Measurements from ENCODE around the gene PRRG4. TPM values are rescaled to one million over a fixed set of nuclear protein-coding genes. Genes with fewer than 3 reads are reported as not detected.
A peak's percentile ranks its signal among the peaks of the same experiment; 100 is the strongest.

PRRG4 gene
- total RNA-seq, 1 experiment from 2014 or later: 11.5 TPM

DNA sequence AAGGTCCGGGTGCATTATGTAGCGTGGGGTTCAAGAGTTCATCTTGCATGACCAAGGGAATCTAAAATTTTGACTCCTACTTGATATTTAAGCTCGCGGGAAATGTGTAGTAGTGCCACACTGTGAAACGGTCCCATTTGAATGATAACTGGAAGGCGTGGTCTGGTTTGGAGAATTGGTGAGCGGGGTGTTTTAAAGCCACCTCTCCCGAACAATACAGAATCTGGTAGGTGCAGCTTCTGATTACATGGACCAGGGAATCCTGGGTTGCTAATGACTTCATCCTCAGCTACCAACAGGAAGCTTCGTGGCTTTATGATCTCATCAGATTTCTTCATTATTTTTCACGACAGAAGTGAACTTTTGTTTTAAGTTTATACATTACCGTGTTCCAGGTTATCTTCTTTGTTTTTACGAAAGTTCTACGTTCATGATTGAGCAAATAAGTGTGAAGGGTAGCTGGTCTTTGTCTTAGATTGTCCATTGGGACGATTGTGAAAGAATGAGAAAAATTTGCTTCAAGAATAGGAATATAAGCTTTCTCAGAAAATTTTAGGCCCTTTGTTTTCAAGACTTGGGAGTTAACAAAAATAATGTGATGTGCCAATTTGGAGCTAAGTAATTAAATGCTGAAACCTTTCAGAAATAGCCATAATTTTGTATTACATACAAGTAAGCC, 64.6 kb downstream of the PRRG4 start:
- BruUV-seq (replicated peaks): TSS peak; percentile 38

DNA sequence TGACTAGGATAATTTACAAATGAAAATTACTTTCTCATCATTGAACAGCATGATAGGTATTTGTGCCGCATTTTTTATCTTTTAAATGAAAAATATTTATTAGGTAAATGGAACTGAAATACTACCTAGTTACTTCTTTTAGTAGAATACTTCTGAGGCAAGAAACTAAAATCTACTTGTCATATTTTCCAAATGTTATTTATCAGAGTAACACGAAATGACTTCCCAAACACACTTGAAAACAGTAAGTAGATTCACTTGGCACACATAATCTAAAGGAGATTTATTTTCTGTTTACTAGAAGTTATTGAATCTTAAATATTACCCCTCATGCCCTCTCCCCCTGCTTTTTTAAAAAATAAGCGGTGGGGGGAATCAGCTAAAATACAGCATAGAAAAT, 65.2 kb downstream of the PRRG4 start:
- peaks cover 7% of the 10 kb centered on the region for H3K36me3 ChIP-seq (ENCODE audit: low read depth)
- no peaks in the 10 kb centered on the region for H3K9me2 ChIP-seq (ENCODE audit: insufficient read depth)
- DNase-seq: no peak
- peaks cover 26% of the 10 kb centered on the region for H3K4me1 ChIP-seq (replicated peaks; ENCODE audit: insufficient read depth)
- no peaks in the 10 kb centered on the region for H3K9me3 ChIP-seq (ENCODE audit: insufficient read depth, low read depth)
- H4K20me1 ChIP-seq (ENCODE audit: insufficient read depth): peaks cover 21% of the 10 kb centered on the region
- TF ChIP-seq, protein P1, sequence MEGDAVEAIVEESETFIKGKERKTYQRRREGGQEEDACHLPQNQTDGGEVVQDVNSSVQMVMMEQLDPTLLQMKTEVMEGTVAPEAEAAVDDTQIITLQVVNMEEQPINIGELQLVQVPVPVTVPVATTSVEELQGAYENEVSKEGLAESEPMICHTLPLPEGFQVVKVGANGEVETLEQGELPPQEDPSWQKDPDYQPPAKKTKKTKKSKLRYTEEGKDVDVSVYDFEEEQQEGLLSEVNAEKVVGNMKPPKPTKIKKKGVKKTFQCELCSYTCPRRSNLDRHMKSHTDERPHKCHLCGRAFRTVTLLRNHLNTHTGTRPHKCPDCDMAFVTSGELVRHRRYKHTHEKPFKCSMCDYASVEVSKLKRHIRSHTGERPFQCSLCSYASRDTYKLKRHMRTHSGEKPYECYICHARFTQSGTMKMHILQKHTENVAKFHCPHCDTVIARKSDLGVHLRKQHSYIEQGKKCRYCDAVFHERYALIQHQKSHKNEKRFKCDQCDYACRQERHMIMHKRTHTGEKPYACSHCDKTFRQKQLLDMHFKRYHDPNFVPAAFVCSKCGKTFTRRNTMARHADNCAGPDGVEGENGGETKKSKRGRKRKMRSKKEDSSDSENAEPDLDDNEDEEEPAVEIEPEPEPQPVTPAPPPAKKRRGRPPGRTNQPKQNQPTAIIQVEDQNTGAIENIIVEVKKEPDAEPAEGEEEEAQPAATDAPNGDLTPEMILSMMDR (conservative IDR thresholded peaks at IDR 0.05): no peak
- TF ChIP-seq EZH2 (IDR thresholded peaks at IDR 0.05; ENCODE audit: low read depth): no peak
- peaks cover 21% of the 10 kb centered on the region; the same call in 1 of the 2 replicates for H3F3A ChIP-seq (ENCODE audit: insufficient read depth, low read depth)
- H3K4me3 ChIP-seq: peak overlapping the region; percentile 91
- H3K4me2 ChIP-seq: peak overlapping the region; percentile 77
- POLR2A ChIA-PET (ENCODE audit: unreplicated experiment): interaction anchor here (0.6 kb wide), 4 partner anchors 37 to 1480 kb away, joined by 3 to 10 read pairs (median 3); no protein-coding TSS in a partner anchor
- CTCF ChIA-PET: interaction anchor here (1.8 kb wide), 1 partner anchor 86 kb away, joined by 7 read pairs; no protein-coding TSS in a partner anchor
- peak overlapping the region; percentile 63 for H3K27ac ChIP-seq
- BruUV-seq (replicated peaks): no TSS peak
- H3K27me3 ChIP-seq (ENCODE audit: insufficient read depth, low read depth): no peaks in the 10 kb centered on the region
- no peak overlapping the region for H2AFZ ChIP-seq
- intact Hi-C loops (cut with micrococcal nuclease; ENCODE audit: unreplicated experiment): loop anchor here (2.0 to 10.0 kb wide), 4 partner anchors 64 to 310 kb away; partner anchors contain the start of gene EIF3M
- peaks cover 79% of the 10 kb centered on the region for H3K79me2 ChIP-seq (ENCODE audit: low read depth)

More for the DNA sequence above, 64.6 kb downstream of the PRRG4 start:
- Histone ChIP-seq H3K4me2 (peak overlapping the region; percentile 77), H3F3A (ENCODE audit: insufficient read depth, low read depth) (peaks cover 23% of the 10 kb centered on the region; the same call in 1 of the 2 replicates), H3K79me2 (ENCODE audit: low read depth) (peaks cover 73% of the 10 kb centered on the region), H3K36me3 (ENCODE audit: low read depth) (peaks cover 7% of the 10 kb centered on the region; the same call in 1 of the 2 replicates), H3K4me1 (replicated peaks; ENCODE audit: insufficient read depth) (peaks cover 27% of the 10 kb centered on the region), H3K27ac (peak overlapping the region; percentile 63), H4K20me1 (ENCODE audit: insufficient read depth) (peaks cover 20% of the 10 kb centered on the region), H3K9me2 (ENCODE audit: insufficient read depth) (no peaks in the 10 kb centered on the region), H3K27me3 (ENCODE audit: insufficient read depth, low read depth) (no peaks in the 10 kb centered on the region), H3K9me3 (ENCODE audit: insufficient read depth, low read depth) (no peaks in the 10 kb centered on the region), H2AFZ (peak overlapping the region; percentile 95), H3K4me3 (peak overlapping the region; percentile 91)
- ChIA-PET CTCF (interaction anchor here (1.8 kb wide), 1 partner anchor 85 kb away, joined by 7 read pairs; no protein-coding TSS in a partner anchor), POLR2A (ENCODE audit: unreplicated experiment) (interaction anchor here (0.5 to 0.7 kb wide), 10 partner anchors 37 to 1479 kb away, joined by 3 to 10 read pairs (median 4); partner anchors contain the start of gene PRRG4)
- no peak for TF ChIP-seq EZH2 (IDR thresholded peaks at IDR 0.05; ENCODE audit: low read depth)
- TF ChIP-seq, protein P1 (conservative IDR thresholded peaks at IDR 0.05): no peak
- DNase-seq: peak; percentile 64 to 92
- intact Hi-C loops (cut with micrococcal nuclease; ENCODE audit: unreplicated experiment): loop anchor here (2.0 to 10.0 kb wide), 4 partner anchors 63 to 309 kb away; partner anchors contain the start of gene EIF3M

DNA sequence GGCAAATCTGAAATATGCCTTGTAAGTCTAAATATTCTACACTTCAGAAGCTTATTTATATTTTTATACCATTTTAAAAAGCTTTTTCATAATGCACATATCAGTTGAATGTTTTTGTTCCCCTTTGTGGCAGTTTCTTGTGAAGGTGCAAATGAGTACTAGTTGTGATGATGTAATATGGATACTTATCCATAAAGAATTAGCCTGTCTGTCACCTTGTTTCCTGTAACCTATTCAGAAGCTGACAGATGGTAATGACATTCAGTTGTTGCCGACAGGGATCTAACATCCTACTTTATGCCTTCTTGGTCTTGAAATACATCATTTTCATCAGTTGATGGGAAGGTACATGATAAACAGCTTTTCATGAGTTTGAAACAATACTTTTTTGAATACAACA, 65.7 kb downstream of the PRRG4 start:
- intact Hi-C loops (cut with micrococcal nuclease; ENCODE audit: unreplicated experiment): loop anchor here (2.0 to 10.0 kb wide), 3 partner anchors 65 to 311 kb away; partner anchors contain the start of gene EIF3M
- peaks cover 7% of the 10 kb centered on the region for H3K36me3 ChIP-seq (ENCODE audit: low read depth)
- POLR2A ChIA-PET (ENCODE audit: unreplicated experiment): interaction anchor here (0.8 kb wide), 1 partner anchor 158 kb away, joined by 6 read pairs; no protein-coding TSS in a partner anchor

More for the DNA sequence above, 65.7 kb downstream of the PRRG4 start:
- Histone ChIP-seq H3K4me2 (peak overlapping the region; percentile 77), H3K27me3 (ENCODE audit: insufficient read depth, low read depth) (no peaks in the 10 kb centered on the region), H4K20me1 (ENCODE audit: insufficient read depth) (peaks cover 21% of the 10 kb centered on the region), H3K4me1 (replicated peaks; ENCODE audit: insufficient read depth) (peaks cover 26% of the 10 kb centered on the region), H3K4me3 (no peak overlapping the region; the same call in 1 of the 2 replicates), H3F3A (ENCODE audit: insufficient read depth, low read depth) (peaks cover 21% of the 10 kb centered on the region; the same call in 1 of the 2 replicates), H3K9me3 (ENCODE audit: insufficient read depth, low read depth) (no peaks in the 10 kb centered on the region), H3K9me2 (ENCODE audit: insufficient read depth) (no peaks in the 10 kb centered on the region), H2AFZ (no peak overlapping the region), H3K79me2 (ENCODE audit: low read depth) (peaks cover 84% of the 10 kb centered on the region), H3K27ac (no peak overlapping the region)
- BruUV-seq (replicated peaks): no TSS peak
- TF ChIP-seq EZH2 (IDR thresholded peaks at IDR 0.05; ENCODE audit: low read depth): no peak
- TF ChIP-seq, protein P1 (conservative IDR thresholded peaks at IDR 0.05): no peak
- CTCF ChIA-PET: no interaction called here
- DNase-seq: no peak

All from PC-9 (cell line).